Activated naive CD4-positive, alpha-beta T cell treated with anti-CD3 and anti-CD28 coated beads, Interleukin-2, amount 50 U/mL, for 24 hours (primary cell): ENCODE data around the gene RASSF5.
"Not testable (repeated sequence)": the region's sequence is repeated elsewhere in the genome, so short reads cannot be mapped to it uniquely, and the experiment has no call there.

Source experiments
- H3K27ac Mint-ChIP-seq: one replicate; pipeline ENCODE4 v1.8.0; 2021; ENCODE audit warnings: mild to moderate bottlenecking, mixed read lengths
- H3K27me3 Mint-ChIP-seq: one replicate; pipeline ENCODE4 v1.8.0; 2021; ENCODE audit warnings: mixed read lengths
- H3K36me3 Mint-ChIP-seq: one replicate; pipeline ENCODE4 v1.8.0; 2021; ENCODE audit warnings: mixed read lengths
- H3K4me1 Mint-ChIP-seq: one replicate; pipeline ENCODE4 v1.8.0; 2021; ENCODE audit warnings: mixed read lengths
- H3K4me3 Mint-ChIP-seq: one replicate; pipeline ENCODE4 v1.8.0; 2021; ENCODE audit warnings: mild to moderate bottlenecking, mixed read lengths
- H3K9me3 Mint-ChIP-seq: one replicate; pipeline ENCODE4 v1.8.0; 2021; ENCODE audit warnings: mixed read lengths

RASSF5 gene

GRCh38 chr1:206470692-206471414, 36.5 kb upstream of the RASSF5 start:
- peak overlapping the region; percentile 82 for H3K4me3 Mint-ChIP-seq

GRCh38 chr1:206471415-206471801, 35.9 kb upstream of the RASSF5 start:
- Mint-ChIP-seq H3K4me1 (peaks cover 83% of the 10 kb centered on the region), H3K9me3 (no peaks in the 10 kb centered on the region), H3K27ac (peak overlapping the region; percentile 89), H3K36me3 (peaks cover 5% of the 10 kb centered on the region), H3K4me3 (peak overlapping the region; percentile 82), H3K27me3 (no peaks in the 10 kb centered on the region)

More at GRCh38 chr1:206470692-206471414, 36.5 kb upstream of the RASSF5 start:
- Mint-ChIP-seq H3K4me1 (peaks cover 83% of the 10 kb centered on the region), H3K27ac (peak overlapping the region; percentile 91), H3K36me3 (peaks cover 5% of the 10 kb centered on the region), H3K27me3 (no peaks in the 10 kb centered on the region), H3K9me3 (peaks cover 4% of the 10 kb centered on the region)

- H3K4me3 Mint-ChIP-seq = peak overlapping the region; percentile 82
- no peaks in the 10 kb centered on the region for H3K27me3 Mint-ChIP-seq
- H3K4me1 Mint-ChIP-seq = peaks cover 81% of the 10 kb centered on the region
- peak overlapping the region; percentile 89 for H3K27ac Mint-ChIP-seq
- H3K9me3 Mint-ChIP-seq = no peaks in the 10 kb centered on the region
- H3K36me3 Mint-ChIP-seq = peaks cover 5% of the 10 kb centered on the region
Observed at GRCh38 chr1:206472024-206472423, 35.3 kb upstream of the RASSF5 start.

GRCh38 chr1:206472454-206472853, 34.9 kb upstream of the RASSF5 start:
- Mint-ChIP-seq H3K36me3 (peaks cover 5% of the 10 kb centered on the region), H3K27me3 (no peaks in the 10 kb centered on the region), H3K27ac (peak overlapping the region; percentile 89), H3K4me1 (peaks cover 79% of the 10 kb centered on the region), H3K9me3 (no peaks in the 10 kb centered on the region), H3K4me3 (peak overlapping the region; percentile 82)

- H3K27me3 Mint-ChIP-seq = no peaks in the 10 kb centered on the region
- peak overlapping the region; percentile 89 for H3K27ac Mint-ChIP-seq
- peaks cover 5% of the 10 kb centered on the region for H3K36me3 Mint-ChIP-seq
- H3K9me3 Mint-ChIP-seq = no peaks in the 10 kb centered on the region
- peaks cover 75% of the 10 kb centered on the region for H3K4me1 Mint-ChIP-seq
- H3K4me3 Mint-ChIP-seq = peak overlapping the region; percentile 82
Observed at GRCh38 chr1:206472886-206473285, 34.4 kb upstream of the RASSF5 start.

GRCh38 chr1:206476058-206476457, 31.3 kb upstream of the RASSF5 start:
- Mint-ChIP-seq H3K36me3 (peaks cover 10% of the 10 kb centered on the region), H3K9me3 (no peaks in the 10 kb centered on the region), H3K27ac (no peak overlapping the region), H3K27me3 (no peaks in the 10 kb centered on the region), H3K4me1 (peaks cover 62% of the 10 kb centered on the region), H3K4me3 (no peak overlapping the region)

- Mint-ChIP-seq H3K36me3 (peaks cover 10% of the 10 kb centered on the region), H3K27me3 (no peaks in the 10 kb centered on the region), H3K9me3 (no peaks in the 10 kb centered on the region), H3K27ac (no peak overlapping the region), H3K4me1 (peaks cover 58% of the 10 kb centered on the region), H3K4me3 (no peak overlapping the region)
Observed at GRCh38 chr1:206476591-206476990, 30.7 kb upstream of the RASSF5 start.

GRCh38 chr1:206477110-206477509, 30.2 kb upstream of the RASSF5 start:
- Mint-ChIP-seq H3K27ac (no peak overlapping the region), H3K9me3 (no peaks in the 10 kb centered on the region), H3K36me3 (peaks cover 10% of the 10 kb centered on the region), H3K27me3 (no peaks in the 10 kb centered on the region), H3K4me3 (no peak overlapping the region), H3K4me1 (peaks cover 53% of the 10 kb centered on the region)

GRCh38 chr1:206477581-206478380, 29.6 kb upstream of the RASSF5 start:
- no peaks in the 10 kb centered on the region for H3K27me3 Mint-ChIP-seq
- H3K4me3 Mint-ChIP-seq = no peak overlapping the region
- no peaks in the 10 kb centered on the region for H3K9me3 Mint-ChIP-seq
- H3K36me3 Mint-ChIP-seq = peaks cover 10% of the 10 kb centered on the region
- H3K27ac Mint-ChIP-seq = no peak overlapping the region
- H3K4me1 Mint-ChIP-seq = peaks cover 46% of the 10 kb centered on the region

GRCh38 chr1:206478746-206479145, 28.6 kb upstream of the RASSF5 start:
- Mint-ChIP-seq H3K9me3 (no peaks in the 10 kb centered on the region), H3K27ac (no peak overlapping the region), H3K36me3 (peaks cover 9% of the 10 kb centered on the region), H3K27me3 (no peaks in the 10 kb centered on the region), H3K4me1 (peaks cover 38% of the 10 kb centered on the region), H3K4me3 (no peak overlapping the region)

- no peak overlapping the region for H3K4me3 Mint-ChIP-seq
- no peaks in the 10 kb centered on the region for H3K27me3 Mint-ChIP-seq
- H3K9me3 Mint-ChIP-seq = no peaks in the 10 kb centered on the region
- peaks cover 34% of the 10 kb centered on the region for H3K4me1 Mint-ChIP-seq
- H3K36me3 Mint-ChIP-seq = peaks cover 9% of the 10 kb centered on the region
- H3K27ac Mint-ChIP-seq = peak overlapping the region; percentile 80
Observed at GRCh38 chr1:206479183-206480125, 27.9 kb upstream of the RASSF5 start.

GRCh38 chr1:206480211-206480610, 27.1 kb upstream of the RASSF5 start:
- no peak overlapping the region for H3K4me3 Mint-ChIP-seq
- no peak overlapping the region for H3K27ac Mint-ChIP-seq
- H3K9me3 Mint-ChIP-seq = no peaks in the 10 kb centered on the region
- H3K4me1 Mint-ChIP-seq = peaks cover 31% of the 10 kb centered on the region
- no peaks in the 10 kb centered on the region for H3K27me3 Mint-ChIP-seq
- peaks cover 7% of the 10 kb centered on the region for H3K36me3 Mint-ChIP-seq

- H3K27ac Mint-ChIP-seq = no peak overlapping the region
- no peaks in the 10 kb centered on the region for H3K9me3 Mint-ChIP-seq
- H3K4me3 Mint-ChIP-seq = no peak overlapping the region
- H3K4me1 Mint-ChIP-seq = peaks cover 12% of the 10 kb centered on the region
- H3K27me3 Mint-ChIP-seq = no peaks in the 10 kb centered on the region
- H3K36me3 Mint-ChIP-seq = peaks cover 6% of the 10 kb centered on the region
Observed at GRCh38 chr1:206482611-206483010, 24.7 kb upstream of the RASSF5 start.

GRCh38 chr1:206483864-206484263, 23.5 kb upstream of the RASSF5 start:
- not testable (repeated sequence) for H3K4me3 Mint-ChIP-seq, H3K27ac Mint-ChIP-seq, H3K9me3 Mint-ChIP-seq, H3K4me1 Mint-ChIP-seq, H3K36me3 Mint-ChIP-seq, H3K27me3 Mint-ChIP-seq

GRCh38 chr1:206484901-206485300, 22.4 kb upstream of the RASSF5 start:
- Mint-ChIP-seq H3K9me3 (no peaks in the 10 kb centered on the region), H3K27ac (no peak overlapping the region), H3K27me3 (no peaks in the 10 kb centered on the region), H3K4me1 (no peaks in the 10 kb centered on the region), H3K36me3 (peaks cover 4% of the 10 kb centered on the region), H3K4me3 (no peak overlapping the region)
